HepG2 (cell line): ENCODE data around the gene ITPR1. TPM values are rescaled to one million over a fixed set of nuclear protein-coding genes. Genes with fewer than 3 reads are reported as not detected.

Experiments used
- ATAC-seq: fragments of 200-7000 bp; cut with Tn5 transposase; 3 replicates; pipeline ENCODE4 v1.9.1; 2020; ENCODE audit warnings: mild to moderate bottlenecking, moderate library complexity
- BruUV-seq: library from RNA; stranded (reverse); fragments of 400-500 nt; replicated peaks from 2 replicates; lab custom pipeline; 2021; lab: Mats Ljungman, UMichigan
- CTCF ChIA-PET: fragments of 300-600 bp; formaldehyde crosslinking; extraction: SDS; loops from one replicate; lab custom pipeline; 2021; ENCODE audit warnings: low total read pairs, inconsistent platforms, low intra/inter-chr PET ratio; lab: Yijun Ruan, JAX
- POLR2A ChIA-PET: fragments of 350-600 bp; sonication (Branson Sonifier 250); formaldehyde crosslinking; loops from one replicate; lab custom pipeline; 2020; ENCODE audit warnings: antibody characterized with exemption, inconsistent platforms; lab: Yijun Ruan, JAX
- DNase-seq: peaks from one replicate; pipeline ENCODE4 v3.0.0-alpha.2; 2015; ENCODE audit warnings: low spot score
- FAIRE-seq: peaks from 3 replicates; lab custom pipeline; 2011; peaks lifted over from hg19 to GRCh38; lab: Jason Lieb, UNC
- H2AFZ ChIP-seq: one replicate; pipeline ENCODE4 v1.6.1; 2011; ENCODE audit warnings: low read length, inconsistent platforms
- H3K27ac ChIP-seq: fragments of 300-600 bp; 3 replicates; pipeline ENCODE4 v1.8.0; 2011; ENCODE audit warnings: mixed run types, mild to moderate bottlenecking, mixed read lengths, low read length, inconsistent platforms; ENCODE audit not compliant: insufficient read depth; ENCODE audit errors: extremely low read length
- H3K27me3 ChIP-seq, 2 experiments: fragments of 200-600 bp in 1 of 2; 2 replicates in 1 of 2; 3 replicates in 1 of 2; pipeline versions ENCODE4 v1.6.0 to v1.8.0; 2011; ENCODE audit warnings: low read length in 2 of 2, mild to moderate bottlenecking in 2 of 2, moderate library complexity in 2 of 2, inconsistent platforms in 1 of 2; ENCODE audit not compliant: insufficient read depth in 2 of 2, control insufficient read depth in 1 of 2
- H3K36me3 ChIP-seq, 2 experiments: fragments of 200-600 bp in 1 of 2; replicated peaks in 1 of 2; 2 replicates in 1 of 2; 3 replicates in 1 of 2; pipeline versions ENCODE4 v1.5.1 to v1.8.0; 2011; ENCODE audit warnings: low read length in 2 of 2, inconsistent platforms in 1 of 2; ENCODE audit not compliant: insufficient read depth in 2 of 2, control insufficient read depth in 1 of 2
- H3K4me1 ChIP-seq: 2 replicates; pipeline ENCODE4 v1.5.1; 2012; ENCODE audit warnings: low read length, inconsistent platforms; ENCODE audit not compliant: insufficient read depth
- H3K4me2 ChIP-seq: 2 replicates; pipeline ENCODE4 v1.6.0; 2011; ENCODE audit warnings: low read depth, low read length, inconsistent platforms
- H3K4me3 ChIP-seq, 3 experiments: fragments of 200-600 bp in 1 of 3; sonication (generic), shearing (Covaris generic) in 1 of 3; replicated peaks in 1 of 3; 2 replicates each; pipeline ENCODE4 v1.5.1; 2011 to 2016; ENCODE audit warnings: low read length in 3 of 3, inconsistent platforms in 2 of 3, low read depth in 2 of 3, mild to moderate bottlenecking in 2 of 3, control low read depth in 1 of 3, mixed read lengths in 1 of 3; ENCODE audit not compliant: insufficient read depth in 1 of 3
- H3K79me2 ChIP-seq: one replicate; pipeline ENCODE4 v1.6.1; 2011; ENCODE audit warnings: low read length, inconsistent platforms; ENCODE audit not compliant: insufficient read depth
- H3K9ac ChIP-seq: 2 replicates; pipeline ENCODE4 v1.6.0; 2011; ENCODE audit warnings: mild to moderate bottlenecking, low read depth, low read length, inconsistent platforms; ENCODE audit not compliant: insufficient read depth
- H3K9me3 ChIP-seq: 2 replicates; pipeline ENCODE4 v1.5.1; 2012; ENCODE audit warnings: mild to moderate bottlenecking, low read length
- H4K20me1 ChIP-seq: 2 replicates; pipeline ENCODE4 v1.6.0; 2011; ENCODE audit warnings: inconsistent platforms, mild to moderate bottlenecking, low read length, moderate library complexity; ENCODE audit not compliant: insufficient read depth
- CSRNP2 ChIP-seq: sonication (generic); formaldehyde crosslinking; conservative IDR thresholded peaks from 2 replicates; pipeline ENCODE4 v1.8.0; 2022; ENCODE audit warnings: low read depth, missing genetic modification reagents
- PHF5A ChIP-seq: IDR thresholded peaks from one replicate; pipeline ENCODE4 v1.6.1; 2018; ENCODE audit warnings: low read depth, missing genetic modification reagents; ENCODE audit not compliant: unreplicated experiment
- RAD51 ChIP-seq: fragments of 450-650 bp; IDR thresholded peaks from 2 replicates; pipeline ENCODE4 v1.6.1; 2016; ENCODE audit warnings: borderline replicate concordance
- REPIN1 ChIP-seq: sonication (generic); formaldehyde crosslinking; IDR thresholded peaks from 2 replicates; pipeline ENCODE4 v1.8.0; 2022; ENCODE audit warnings: missing genetic modification reagents, low read depth, mild to moderate bottlenecking, borderline replicate concordance
- SP140L ChIP-seq: sonication (generic); formaldehyde crosslinking; IDR thresholded peaks from 2 replicates; pipeline ENCODE4 v1.4.0; 2020; ENCODE audit warnings: missing genetic modification reagents, borderline replicate concordance
- SYNCRIP ChIP-seq: fragments of 200-400 bp; formaldehyde crosslinking; IDR thresholded peaks from 2 replicates; pipeline ENCODE4 v1.6.1; 2018; ENCODE audit warnings: mild to moderate bottlenecking, low read depth, low read length; ENCODE audit not compliant: insufficient read depth
- UBTF ChIP-seq: sonication (generic); formaldehyde crosslinking; IDR thresholded peaks from 2 replicates; pipeline ENCODE4 v1.4.0; 2020; ENCODE audit warnings: mild to moderate bottlenecking, missing genetic modification reagents
- ZBTB49 ChIP-seq: sonication (generic); formaldehyde crosslinking; IDR thresholded peaks from 2 replicates; pipeline ENCODE4 v1.4.0; 2020; ENCODE audit warnings: missing genetic modification reagents, borderline replicate concordance
- ZBTB8A ChIP-seq: sonication (generic); formaldehyde crosslinking; IDR thresholded peaks from 2 replicates; pipeline ENCODE4 v1.4.0; 2020; ENCODE audit warnings: mild to moderate bottlenecking, low read depth, missing genetic modification reagents, borderline replicate concordance
- ZNF547 ChIP-seq: sonication (generic); formaldehyde crosslinking; IDR thresholded peaks from 2 replicates; pipeline ENCODE4 v1.5.1; 2020; ENCODE audit warnings: mild to moderate bottlenecking, missing genetic modification reagents
- in situ Hi-C: cut with HindIII; loops from 2 replicates; pipeline ENCODE4 v1.10.0; 2017; ENCODE audit warnings: low pct_unique_long_range_greater_than_20kb; ENCODE audit not compliant: extremely low pct_ligation_motif_present
- intact Hi-C: fragments of 100-400 bp; cut with micrococcal nuclease; formaldehyde crosslinking; loops from one replicate; pipeline ENCODE4 v1.10.0; 2022; ENCODE audit not compliant: unreplicated experiment
- polyA plus RNA-seq, 8 experiments: library from polyadenylated mRNA; depleted of rRNA in 3 of 8; stranded (reverse) in 7 of 8; unstranded in 1 of 8; fragments of >200 nt; fragmentation: Illumina TruSeq in 4 of 8; extraction: Trizol in 4 of 8; gene quantifications; 2 replicates each; pipeline versions ENCODE4 v1.2.1 to v1.2.3, GENCODE V29; 2011 to 2016; ENCODE audit warnings: low read depth in 4 of 8, missing spikeins in 1 of 8, mixed read lengths in 1 of 8; ENCODE audit not compliant: insufficient read depth in 1 of 8
- total RNA-seq, 5 experiments: library from RNA; depleted of rRNA; stranded (reverse); fragments of >200 nt; fragmentation: Illumina TruSeq; extraction: Trizol; gene quantifications; 2 replicates each; pipeline ENCODE4 v1.2.3, GENCODE V29; 2016; ENCODE audit warnings: low read depth in 1 of 5

ITPR1 gene
- total and polyA plus RNA-seq, 2 of the 13 experiments (the other 11 are each of a cell fraction or from before 2014, with no cell fraction given): 10.0 to 11.4 TPM

GRCh38 chr3:4852780-4853748, 359.9 kb downstream of the ITPR1 start (continued):
- no peak for TF ChIP-seq REPIN1 (CRISPR knock-in tag)
- no peak for TF ChIP-seq SP140L
- TF ChIP-seq ZBTB8A: no peak
- TF ChIP-seq UBTF (CRISPR knock-in tag): no peak
- no peak for TF ChIP-seq CSRNP2

GRCh38 chr3:4853749-4854140, 360.6 kb downstream of the ITPR1 start:
- no peaks in the 10 kb centered on the region; a peak in 1 of 5 replicates for H3K27me3 ChIP-seq
- H3K27ac ChIP-seq: no peak overlapping the region
- H3K9ac ChIP-seq: no peak overlapping the region
- no peaks in the 10 kb centered on the region for H3K36me3 ChIP-seq
- ChIA-PET CTCF (no interaction called here), POLR2A (no interaction called here)
- DNase-seq (no peak), ATAC-seq (no peak), FAIRE-seq (no peak)
- in situ Hi-C loops (no loop called here), intact Hi-C loops (no loop called here)
- no peaks in the 10 kb centered on the region for H3K79me2 ChIP-seq
- TF ChIP-seq ZBTB49 (CRISPR knock-in tag) (no peak), ZNF547 (no peak), RAD51 (no peak), SYNCRIP (no peak), PHF5A (no peak)
- BruUV-seq: no TSS peak
- H3K4me3 ChIP-seq: no peak overlapping the region
- H3K4me2 ChIP-seq: no peak overlapping the region
- no peaks in the 10 kb centered on the region for H3K9me3 ChIP-seq
- H3K4me1 ChIP-seq: peaks cover 11% of the 10 kb centered on the region; the same call in 1 of the 2 replicates
- H2AFZ ChIP-seq: no peak overlapping the region
- no peaks in the 10 kb centered on the region for H4K20me1 ChIP-seq
